ENCODE results near the gene CLEC4G. TPM values are rescaled to one million over a fixed set of nuclear protein-coding genes. Genes with fewer than 3 reads are reported as not detected.

Gene CLEC4G
- total RNA-seq, 4 donors from 2014 or later = 0.59 to 16.5 (median 1.7) TPM; not detected in 1

DNA sequence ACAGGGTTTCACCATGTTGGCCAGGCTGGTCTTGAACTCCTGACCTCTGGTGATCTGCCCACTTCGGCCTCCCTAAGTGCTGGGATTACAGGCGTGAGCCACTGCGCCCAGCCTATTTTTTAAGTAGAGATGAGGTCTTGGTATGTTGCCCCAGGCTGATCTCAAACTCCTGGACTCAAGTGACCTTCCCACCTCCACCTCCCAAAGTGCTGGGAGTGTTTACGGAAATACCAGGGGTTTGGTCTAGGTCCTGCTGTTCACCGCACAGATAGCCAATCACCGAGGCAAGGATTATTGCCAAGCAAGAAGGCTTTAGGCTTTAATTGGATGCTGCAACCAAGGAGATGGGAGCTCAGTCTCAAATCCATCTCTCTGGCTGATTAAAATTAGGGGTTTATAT is 11.6 kb downstream of the CLEC4G start:
- DNase-seq (ENCODE audit: low spot score in 2 of 2) = no peak
- peaks cover 0 to 19% (median 0%) of the 10 kb centered on the region in 4 donors for H3K9me3 ChIP-seq
- H3K36me3 ChIP-seq = no peaks in the 10 kb centered on the region
- H3K4me3 ChIP-seq = no peak overlapping the region
- TF ChIP-seq EP300 (IDR thresholded peaks at IDR 0.05) (no peak), POLR2A (IDR thresholded peaks at IDR 0.05) (no peak), CTCF (IDR thresholded peaks at IDR 0.05) (no peak)
- no peaks in the 10 kb centered on the region for H3K4me1 ChIP-seq
- H3K27me3 ChIP-seq = no peaks in the 10 kb centered on the region
- H3K27ac ChIP-seq = no peak overlapping the region
- WGBS, 2 donors = 71 to 87% methylated on average over 6 of the region's 6 CpGs

DNA sequence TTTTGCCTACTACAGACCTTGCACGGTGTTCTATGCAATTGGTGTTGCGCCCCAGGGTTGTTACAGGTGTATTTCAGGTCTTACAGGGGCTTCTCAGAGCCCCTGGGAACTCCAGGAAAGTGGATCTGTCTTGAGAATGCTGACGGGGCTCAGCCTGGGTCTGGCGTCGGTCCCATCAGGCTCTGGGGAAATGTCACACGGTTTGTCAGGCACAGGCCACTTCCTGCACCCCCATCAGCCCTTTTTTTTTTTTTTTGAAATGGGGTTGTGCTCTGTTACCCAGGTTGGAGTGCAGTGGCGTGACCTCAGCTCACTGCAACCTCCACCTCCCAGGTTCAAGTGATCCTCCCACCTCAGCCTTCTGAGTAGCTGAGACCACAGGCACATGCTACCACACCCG is 13.2 kb downstream of the CLEC4G start:
- Histone ChIP-seq H3K4me3 (no peak overlapping the region), H3K27me3 (no peaks in the 10 kb centered on the region), H3K36me3 (no peaks in the 10 kb centered on the region), H3K27ac (no peak overlapping the region), H3K9me3 (peaks cover 0 to 19% (median 0%) of the 10 kb centered on the region in 4 donors), H3K4me1 (no peaks in the 10 kb centered on the region)
- no peak for DNase-seq (ENCODE audit: low spot score in 2 of 2)
- TF ChIP-seq POLR2A (IDR thresholded peaks at IDR 0.05) (no peak), EP300 (IDR thresholded peaks at IDR 0.05) (no peak), CTCF (IDR thresholded peaks at IDR 0.05) (no peak)
- WGBS, 2 donors = 57 to 65% methylated on average over 8 of the region's 8 CpGs

DNA sequence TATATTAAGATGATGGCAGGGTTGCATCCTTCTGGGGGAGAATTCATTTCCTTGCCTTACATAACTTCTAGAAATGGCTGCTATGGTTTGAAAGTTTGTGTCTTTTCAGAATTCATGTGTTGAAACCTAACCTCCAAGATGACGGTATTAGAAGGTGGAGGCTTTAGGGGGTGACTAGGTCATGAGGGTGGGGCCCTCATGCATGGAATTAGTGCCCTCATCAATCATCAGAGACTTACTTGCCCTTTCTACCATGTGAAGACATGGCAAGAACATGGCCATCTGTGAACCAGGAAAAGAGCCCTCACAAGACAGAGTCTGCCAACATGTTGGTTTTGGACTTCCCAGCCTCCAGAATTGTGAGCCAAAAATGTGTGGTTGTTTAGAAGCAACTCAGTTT is 15.1 kb downstream of the CLEC4G start:
- WGBS, 2 donors = 73 to 84% methylated on average over 1 of the region's 1 CpG
- Histone ChIP-seq H3K9me3 (peaks cover 0 to 19% (median 0%) of the 10 kb centered on the region in 4 donors), H3K27me3 (no peaks in the 10 kb centered on the region), H3K4me3 (no peak overlapping the region), H3K27ac (no peak overlapping the region), H3K36me3 (no peaks in the 10 kb centered on the region), H3K4me1 (no peaks in the 10 kb centered on the region)
- DNase-seq (ENCODE audit: low spot score in 2 of 2) = no peak
- TF ChIP-seq EP300 (IDR thresholded peaks at IDR 0.05) = no peak
- no peak for TF ChIP-seq CTCF (IDR thresholded peaks at IDR 0.05)
- no peak for TF ChIP-seq POLR2A (IDR thresholded peaks at IDR 0.05)

DNA sequence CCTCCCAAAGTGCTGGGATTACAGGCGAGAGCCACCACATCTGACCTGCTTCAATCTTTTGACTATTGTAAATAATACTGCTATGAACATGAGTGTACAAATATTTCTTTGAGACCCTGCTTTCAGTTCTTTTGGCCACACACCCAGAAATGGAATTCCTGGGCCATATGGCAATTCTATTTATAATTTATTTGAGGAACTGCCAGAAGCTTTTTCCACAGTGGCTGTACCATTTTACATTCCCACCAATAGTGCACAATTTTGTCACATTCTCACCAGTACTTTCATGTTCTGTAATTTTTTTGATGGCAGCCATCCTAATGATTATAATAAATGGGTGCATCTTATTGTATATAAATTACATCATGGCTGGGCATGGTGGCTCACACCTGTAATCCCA is 16.2 kb downstream of the CLEC4G start:
- no peak overlapping the region for H3K27ac ChIP-seq
- TF ChIP-seq EP300 (IDR thresholded peaks at IDR 0.05) = no peak
- no peak for DNase-seq (ENCODE audit: low spot score in 2 of 2)
- no peaks in the 10 kb centered on the region for H3K36me3 ChIP-seq
- no peak overlapping the region for H3K4me3 ChIP-seq
- peaks cover 0 to 19% (median 0%) of the 10 kb centered on the region in 4 donors for H3K9me3 ChIP-seq
- H3K27me3 ChIP-seq = no peaks in the 10 kb centered on the region
- no peaks in the 10 kb centered on the region for H3K4me1 ChIP-seq
- WGBS, 2 donors = 65 to 78% methylated on average over 1 of the region's 1 CpG

GRCh38 chr19:7710616-7711015 is 21.3 kb downstream of the CLEC4G start:
- Histone ChIP-seq H3K27me3 (peaks cover 0 to 3% of the 10 kb centered on the region in 2 donors), H3K4me3 (no peak overlapping the region), H3K9me3 (no peaks in the 10 kb centered on the region), H3K27ac (no peak overlapping the region), H3K36me3 (no peaks in the 10 kb centered on the region), H3K4me1 (no peaks in the 10 kb centered on the region)
- TF ChIP-seq CTCF (IDR thresholded peaks at IDR 0.05) (no peak), POLR2A (IDR thresholded peaks at IDR 0.05) (no peak), EP300 (IDR thresholded peaks at IDR 0.05) (no peak)
- WGBS, 2 donors = 76 to 80% methylated on average over 5 of the region's 5 CpGs
- no peak for DNase-seq (ENCODE audit: low spot score in 2 of 2)

DNA sequence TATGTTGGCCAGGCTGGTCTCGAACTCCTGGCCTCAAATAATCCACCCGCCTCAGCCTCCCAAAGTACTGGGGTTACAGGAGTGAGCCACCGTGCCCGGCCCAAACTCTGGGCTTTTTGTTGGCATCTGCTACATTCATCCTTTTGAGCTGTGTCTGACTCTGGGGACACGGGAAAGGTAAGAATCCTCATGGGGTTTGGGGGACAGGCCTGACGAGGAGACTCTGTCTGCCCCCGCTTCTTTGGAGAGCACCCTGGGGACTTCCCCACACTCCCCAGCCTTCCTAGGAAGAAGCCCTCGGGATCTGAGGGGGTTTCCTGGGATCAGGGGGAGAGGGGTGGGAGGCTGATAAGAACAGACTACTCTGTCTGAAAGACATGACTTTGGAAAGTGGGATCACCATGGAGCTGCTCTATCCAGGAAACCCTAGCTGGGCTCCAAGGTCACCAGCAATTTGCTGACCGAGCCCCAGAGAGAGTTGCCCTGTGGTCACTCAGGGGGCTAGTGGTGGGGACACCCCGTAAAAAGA is 21.9 kb downstream of the CLEC4G start:
- Histone ChIP-seq H3K36me3 (no peaks in the 10 kb centered on the region), H3K9me3 (no peaks in the 10 kb centered on the region), H3K27ac (no peak overlapping the region), H3K27me3 (peaks cover 0 to 3% of the 10 kb centered on the region in 2 donors), H3K4me1 (no peaks in the 10 kb centered on the region), H3K4me3 (no peak overlapping the region)
- no peak for TF ChIP-seq CTCF (IDR thresholded peaks at IDR 0.05)
- TF ChIP-seq EP300 (IDR thresholded peaks at IDR 0.05) = no peak
- no peak for TF ChIP-seq POLR2A (IDR thresholded peaks at IDR 0.05)
- WGBS, 2 donors = 68 to 73% methylated on average over 6 to 10 of the region's 10 CpGs
- no peak for DNase-seq (ENCODE audit: low spot score in 2 of 2)

Data from tibial nerve (tissue), 4 donors.